ENCODE results near the gene TTLL6. TPM values are rescaled to one million over a fixed set of nuclear protein-coding genes. Genes with fewer than 3 reads are reported as not detected.

TTLL6 gene
- total RNA-seq, 2 donors from 2014 or later, result 0.26 TPM; not detected in 1

DNA sequence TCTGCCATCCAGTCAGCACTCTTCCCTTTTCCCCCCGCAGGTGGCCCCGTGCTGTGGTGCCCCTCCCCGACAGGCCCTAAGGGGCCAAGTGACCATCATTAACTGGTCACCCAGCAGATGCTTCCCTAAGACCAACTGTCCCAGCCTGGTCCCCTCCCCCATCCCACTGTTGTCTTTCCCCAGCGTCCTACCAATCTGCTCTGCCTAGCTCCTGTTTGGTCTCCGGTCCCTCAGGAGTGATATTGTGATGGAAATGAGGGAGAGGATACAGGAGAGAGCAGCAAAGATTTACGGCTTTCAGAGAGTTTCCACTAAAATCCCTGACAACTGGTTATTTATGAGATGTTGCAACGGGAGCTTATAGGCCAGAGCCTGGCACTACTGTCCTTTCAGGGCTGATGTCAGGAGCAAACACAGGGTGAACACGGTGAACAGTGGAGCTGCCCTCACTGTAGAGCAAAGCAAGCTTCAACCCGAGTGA, 1.4 kb upstream of the TTLL6 start:
- ATAC-seq, result no peak
- no peaks in the 10 kb centered on the region for H3K36me3 ChIP-seq (replicated peaks in 1 of 2; ENCODE audit: insufficient read depth in 1 of 2, low read depth in 2 of 2)
- peaks cover 13% of the 10 kb centered on the region for H3K4me1 ChIP-seq
- H3K9me3 ChIP-seq, result no peaks in the 10 kb centered on the region
- DNase-seq, result peak in 1 of 4 donors; percentile 19
- H3K27me3 ChIP-seq, result peaks cover 4 to 10% of the 10 kb centered on the region in 2 donors
- intact Hi-C loops (cut with DNase I), result no loop called here
- WGBS, 2 donors, result 37 to 47% methylated on average over 8 to 9 of the region's 9 CpGs
- no peak overlapping the region for H3K4me3 ChIP-seq
- no peak overlapping the region for H3K27ac ChIP-seq
- TF ChIP-seq, protein P1, sequence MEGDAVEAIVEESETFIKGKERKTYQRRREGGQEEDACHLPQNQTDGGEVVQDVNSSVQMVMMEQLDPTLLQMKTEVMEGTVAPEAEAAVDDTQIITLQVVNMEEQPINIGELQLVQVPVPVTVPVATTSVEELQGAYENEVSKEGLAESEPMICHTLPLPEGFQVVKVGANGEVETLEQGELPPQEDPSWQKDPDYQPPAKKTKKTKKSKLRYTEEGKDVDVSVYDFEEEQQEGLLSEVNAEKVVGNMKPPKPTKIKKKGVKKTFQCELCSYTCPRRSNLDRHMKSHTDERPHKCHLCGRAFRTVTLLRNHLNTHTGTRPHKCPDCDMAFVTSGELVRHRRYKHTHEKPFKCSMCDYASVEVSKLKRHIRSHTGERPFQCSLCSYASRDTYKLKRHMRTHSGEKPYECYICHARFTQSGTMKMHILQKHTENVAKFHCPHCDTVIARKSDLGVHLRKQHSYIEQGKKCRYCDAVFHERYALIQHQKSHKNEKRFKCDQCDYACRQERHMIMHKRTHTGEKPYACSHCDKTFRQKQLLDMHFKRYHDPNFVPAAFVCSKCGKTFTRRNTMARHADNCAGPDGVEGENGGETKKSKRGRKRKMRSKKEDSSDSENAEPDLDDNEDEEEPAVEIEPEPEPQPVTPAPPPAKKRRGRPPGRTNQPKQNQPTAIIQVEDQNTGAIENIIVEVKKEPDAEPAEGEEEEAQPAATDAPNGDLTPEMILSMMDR (IDR thresholded peaks at IDR 0.05), result no peak
- TF ChIP-seq POLR2A (IDR thresholded peaks at IDR 0.05), result no peak

DNA sequence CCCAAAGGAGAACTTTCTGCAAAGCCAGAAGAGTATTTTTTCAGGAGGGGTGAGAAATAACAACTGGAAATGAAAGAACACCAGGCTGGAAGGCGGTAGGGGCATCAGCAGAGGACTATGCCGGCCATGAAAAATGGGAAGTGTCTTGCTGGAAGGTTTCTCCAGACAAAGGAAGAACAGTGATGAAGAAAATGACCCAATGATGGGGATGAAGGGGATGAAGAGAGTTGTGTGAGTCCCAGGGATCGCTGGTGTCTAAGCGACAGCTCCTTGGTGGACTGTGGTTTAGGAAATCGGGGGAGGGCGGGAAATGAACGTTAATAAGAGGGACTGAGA, 623 bp downstream of the TTLL6 start:
- intact Hi-C loops (cut with DNase I), result no loop called here
- peaks cover 4 to 10% of the 10 kb centered on the region in 2 donors for H3K27me3 ChIP-seq
- H3K36me3 ChIP-seq (replicated peaks in 1 of 2; ENCODE audit: insufficient read depth in 1 of 2, low read depth in 2 of 2), result no peaks in the 10 kb centered on the region
- H3K4me1 ChIP-seq, result peaks cover 13% of the 10 kb centered on the region
- 10 to 14% methylated on average over 7 of the region's 7 CpGs for WGBS, 2 donors
- no peak for DNase-seq
- no peaks in the 10 kb centered on the region for H3K9me3 ChIP-seq
- H3K27ac ChIP-seq, result no peak overlapping the region
- no peak overlapping the region for H3K4me3 ChIP-seq
- TF ChIP-seq, protein P1 (IDR thresholded peaks at IDR 0.05), result no peak
- ATAC-seq, result no peak

DNA sequence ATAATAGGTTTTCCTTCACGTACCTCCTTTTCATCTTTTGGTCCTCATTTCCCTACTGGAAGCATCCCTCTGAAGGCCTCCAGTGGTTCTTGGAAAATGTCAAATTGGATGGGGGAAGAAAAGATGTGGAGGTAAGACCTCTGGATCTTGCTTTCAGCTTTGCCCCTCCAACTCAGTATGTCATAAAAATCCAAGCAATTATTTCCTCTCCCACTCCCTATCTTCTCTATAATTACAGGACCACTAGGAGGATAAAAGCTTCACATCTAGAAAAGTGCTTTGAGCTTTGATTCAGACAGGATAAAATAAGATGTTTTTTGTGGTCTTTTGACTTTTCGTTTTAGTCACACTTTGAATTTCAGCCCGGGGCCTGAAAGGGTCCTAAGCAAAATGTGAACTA, 1.7 kb downstream of the TTLL6 start:
- ATAC-seq, result no peak
- intact Hi-C loops (cut with DNase I), result no loop called here
- no peak for TF ChIP-seq POLR2A (IDR thresholded peaks at IDR 0.05)
- TF ChIP-seq, protein P1 (IDR thresholded peaks at IDR 0.05), result no peak
- Histone ChIP-seq H3K9me3 (no peaks in the 10 kb centered on the region), H3K36me3 (replicated peaks in 1 of 2; ENCODE audit: insufficient read depth in 1 of 2, low read depth in 2 of 2) (no peaks in the 10 kb centered on the region), H3K4me3 (no peak overlapping the region), H3K27me3 (peaks cover 0 to 5% of the 10 kb centered on the region in 2 donors), H3K27ac (no peak overlapping the region), H3K4me1 (peaks cover 13% of the 10 kb centered on the region)
- no peak for DNase-seq
- WGBS, 2 donors, result 42 to 54% methylated on average over 3 of the region's 3 CpGs

DNA sequence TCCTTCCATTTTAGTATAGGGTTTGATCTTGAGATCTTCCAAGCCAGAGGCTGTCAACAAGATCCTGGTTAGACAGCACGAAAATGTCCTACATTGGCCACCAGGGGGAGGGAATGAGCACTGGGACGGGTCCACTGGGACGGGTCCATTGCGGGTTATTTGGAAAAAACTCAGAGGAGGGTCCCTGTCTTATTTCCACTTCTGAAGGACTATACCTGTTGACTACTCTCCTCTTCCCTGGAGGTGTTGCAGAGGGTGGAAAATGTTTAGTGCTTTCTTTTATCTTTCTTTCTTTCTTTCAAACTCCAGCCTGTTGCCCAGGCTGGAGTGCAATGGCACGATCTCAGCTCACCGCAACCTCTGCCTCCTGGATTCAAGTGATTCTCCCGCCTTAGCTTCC, 2.5 kb downstream of the TTLL6 start:
- DNase-seq (peak; percentile 55 to 61 (median 58)), ATAC-seq (no peak)
- no peak overlapping the region for H3K27ac ChIP-seq
- no peaks in the 10 kb centered on the region for H3K27me3 ChIP-seq
- H3K36me3 ChIP-seq (replicated peaks in 1 of 2; ENCODE audit: insufficient read depth in 1 of 2, low read depth in 2 of 2), result no peaks in the 10 kb centered on the region
- intact Hi-C loops (cut with DNase I), result no loop called here
- 15 to 24% methylated on average over 7 of the region's 7 CpGs for WGBS, 2 donors
- no peak for TF ChIP-seq POLR2A (IDR thresholded peaks at IDR 0.05)
- TF ChIP-seq, protein P1 (IDR thresholded peaks at IDR 0.05), result peak; percentile 48 to 73 (median 67)
- H3K4me3 ChIP-seq, result no peak overlapping the region
- no peaks in the 10 kb centered on the region for H3K9me3 ChIP-seq
- peaks cover 15% of the 10 kb centered on the region for H3K4me1 ChIP-seq

DNA sequence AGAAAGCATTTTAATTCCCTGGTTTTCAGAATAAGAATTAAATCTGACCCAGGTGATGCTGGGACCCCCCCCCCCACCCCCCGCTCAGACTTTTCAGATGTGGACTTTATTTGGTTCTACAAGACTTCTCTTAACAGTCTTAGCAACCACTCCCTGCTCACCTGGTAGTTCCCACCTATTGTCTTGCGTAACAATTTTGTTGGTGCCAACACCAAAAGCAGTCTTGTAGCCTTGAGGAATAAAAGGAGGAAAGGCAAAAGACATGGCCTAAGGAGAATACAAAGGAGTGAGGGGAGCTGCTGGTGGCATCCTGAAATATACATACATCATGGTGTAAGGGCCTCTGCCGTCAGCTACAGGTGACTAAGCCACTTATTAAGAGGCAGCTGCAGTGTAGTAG, 5.0 kb downstream of the TTLL6 start:
- TF ChIP-seq POLR2A (IDR thresholded peaks at IDR 0.05), result no peak
- TF ChIP-seq, protein P1 (IDR thresholded peaks at IDR 0.05), result no peak
- H3K36me3 ChIP-seq (replicated peaks in 1 of 2; ENCODE audit: insufficient read depth in 1 of 2, low read depth in 2 of 2), result no peaks in the 10 kb centered on the region
- H3K27me3 ChIP-seq, result no peaks in the 10 kb centered on the region
- peaks cover 11% of the 10 kb centered on the region for H3K4me1 ChIP-seq
- intact Hi-C loops (cut with DNase I), result no loop called here
- H3K9me3 ChIP-seq, result no peaks in the 10 kb centered on the region
- WGBS, 2 donors, result 54 to 64% methylated on average over 3 of the region's 3 CpGs
- ATAC-seq (no peak), DNase-seq (peak in 1 of 4 donors; percentile 22)
- H3K27ac ChIP-seq, result no peak overlapping the region
- no peak overlapping the region for H3K4me3 ChIP-seq

Measured in body of pancreas (tissue), 4 donors.